ENCODE measurements around the gene ZNF518B. TPM values are rescaled to one million over a fixed set of nuclear protein-coding genes. Genes with fewer than 3 reads are reported as not detected.

The ZNF518B gene
- total and polyA plus RNA-seq, 2 donors (not counting 3 experiments of a cell fraction or from before 2014, with no cell fraction given) = 9.5 to 28.3 TPM

DNA sequence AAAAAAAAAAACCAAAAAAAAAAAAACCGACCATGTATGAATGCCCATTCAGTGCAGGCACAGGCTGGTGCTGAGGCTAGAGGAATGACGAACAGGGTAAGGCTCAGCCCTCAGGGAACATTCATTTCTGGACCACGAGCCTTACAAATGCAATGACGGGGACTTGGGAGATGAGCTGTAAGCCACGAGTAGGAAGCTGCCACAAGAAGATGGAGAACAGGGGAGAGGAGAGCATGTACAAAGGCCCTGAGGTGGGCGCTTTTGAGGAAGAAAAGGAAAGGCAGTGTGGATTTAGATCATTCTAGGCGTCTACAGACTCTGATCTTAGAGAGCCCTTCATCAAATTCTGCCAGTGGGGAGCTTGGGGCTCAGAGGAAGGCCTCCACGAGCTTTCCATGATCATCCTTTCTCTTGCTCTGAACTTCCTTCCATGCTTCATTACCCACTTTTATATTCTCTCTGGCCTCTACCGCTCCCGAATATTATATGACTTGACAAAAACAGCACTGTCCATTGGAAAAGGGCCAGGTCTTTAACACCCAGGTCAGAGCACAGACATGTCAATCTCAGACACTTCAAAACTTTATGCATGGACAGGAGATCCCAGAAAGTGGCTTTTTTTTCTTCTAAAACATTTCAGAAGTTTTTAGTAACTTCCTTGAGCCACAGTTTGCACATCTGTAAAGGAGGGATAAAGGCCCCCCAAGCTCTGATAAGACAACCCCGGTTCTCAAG lies 3.3 kb upstream of the ZNF518B start:
- BruUV-seq (replicated peaks) = no TSS peak
- H4K20me1 ChIP-seq (replicated peaks; ENCODE audit: control insufficient read depth, extremely low read depth, insufficient read depth, low read length) = no peaks in the 10 kb centered on the region
- no peak overlapping the region for H3K9ac ChIP-seq (replicated peaks; ENCODE audit: extremely low read depth, insufficient read depth, low read length)
- dilution Hi-C loops (cut with MboI; ENCODE audit: extremely low pct_ligation_motif_present, low sequenced_read_pairs) = no loop called here
- H3K27ac ChIP-seq (ENCODE audit: insufficient read depth, low read depth, low read length) = no peak overlapping the region
- POLR2A ChIA-PET = interaction anchor here (0.5 kb wide), 1 partner anchor 21 kb away, joined by 4 read pairs; no protein-coding TSS in a partner anchor
- no peak overlapping the region for H2AFZ ChIP-seq (ENCODE audit: low read depth, low read length)
- CTCF ChIA-PET = interaction anchor here (0.7 to 4.2 kb wide), 44 partner anchors 9 to 1044 kb away, joined by 3 to 69 read pairs (median 5); no protein-coding TSS in a partner anchor
- DNase-seq (ENCODE audit: low read depth, low spot score) = no peak
- intact Hi-C loops (cut with micrococcal nuclease) = loop anchor here (1.0 to 10.0 kb wide), 4 partner anchors 70 to 194 kb away; no protein-coding TSS in a partner anchor
- H3K4me1 ChIP-seq (ENCODE audit: control insufficient read depth, extremely low read depth, insufficient read depth, low read length) = peaks cover 24% of the 10 kb centered on the region
- H3K4me2 ChIP-seq (ENCODE audit: insufficient read depth, low read length) = no peak overlapping the region
- no peak for TF ChIP-seq JUN (IDR thresholded peaks at IDR 0.05; ENCODE audit: borderline replicate concordance, insufficient read depth, insufficient read length, low read depth)
- no peak for TF ChIP-seq EZH2 (IDR thresholded peaks at IDR 0.05; ENCODE audit: borderline replicate concordance, low read depth, low read length, severe bottlenecking)
- no peak for TF ChIP-seq POLR2A (IDR thresholded peaks at IDR 0.05; ENCODE audit: low read depth, low read length)
- no peak for TF ChIP-seq POLR2AphosphoS5 (IDR thresholded peaks at IDR 0.05; ENCODE audit: insufficient read depth, low read depth, low read length)
- no peak for TF ChIP-seq MYC (IDR thresholded peaks at IDR 0.05; ENCODE audit: low read depth, low read length)
- TF ChIP-seq, protein P1, sequence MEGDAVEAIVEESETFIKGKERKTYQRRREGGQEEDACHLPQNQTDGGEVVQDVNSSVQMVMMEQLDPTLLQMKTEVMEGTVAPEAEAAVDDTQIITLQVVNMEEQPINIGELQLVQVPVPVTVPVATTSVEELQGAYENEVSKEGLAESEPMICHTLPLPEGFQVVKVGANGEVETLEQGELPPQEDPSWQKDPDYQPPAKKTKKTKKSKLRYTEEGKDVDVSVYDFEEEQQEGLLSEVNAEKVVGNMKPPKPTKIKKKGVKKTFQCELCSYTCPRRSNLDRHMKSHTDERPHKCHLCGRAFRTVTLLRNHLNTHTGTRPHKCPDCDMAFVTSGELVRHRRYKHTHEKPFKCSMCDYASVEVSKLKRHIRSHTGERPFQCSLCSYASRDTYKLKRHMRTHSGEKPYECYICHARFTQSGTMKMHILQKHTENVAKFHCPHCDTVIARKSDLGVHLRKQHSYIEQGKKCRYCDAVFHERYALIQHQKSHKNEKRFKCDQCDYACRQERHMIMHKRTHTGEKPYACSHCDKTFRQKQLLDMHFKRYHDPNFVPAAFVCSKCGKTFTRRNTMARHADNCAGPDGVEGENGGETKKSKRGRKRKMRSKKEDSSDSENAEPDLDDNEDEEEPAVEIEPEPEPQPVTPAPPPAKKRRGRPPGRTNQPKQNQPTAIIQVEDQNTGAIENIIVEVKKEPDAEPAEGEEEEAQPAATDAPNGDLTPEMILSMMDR (IDR thresholded peaks at IDR 0.05; ENCODE audit: extremely low read depth in 1 of 2, insufficient read depth in 1 of 2, low read depth in 1 of 2, low read length in 2 of 2) = no peak
- H3K9me1 ChIP-seq (replicated peaks; ENCODE audit: control insufficient read depth, extremely low read depth, insufficient read depth, low read length) = no peaks in the 10 kb centered on the region
- H3K4me3 ChIP-seq (replicated peaks in 1 of 3; ENCODE audit: insufficient read depth in 1 of 3, low read depth in 1 of 3, low read length in 3 of 3) = no peak overlapping the region
- no peak for FAIRE-seq
- peaks cover 13 to 20% of the 10 kb centered on the region in 2 experiments for H3K27me3 ChIP-seq (ENCODE audit: control insufficient read depth in 2 of 2, insufficient read depth in 2 of 2, low read length in 2 of 2)
- peaks cover 9% of the 10 kb centered on the region for H3K79me2 ChIP-seq (ENCODE audit: control insufficient read depth, insufficient read depth, low read length)
- H3K36me3 ChIP-seq (ENCODE audit: control insufficient read depth in 2 of 2, extremely low read depth in 1 of 2, insufficient read depth in 2 of 2, low read length in 2 of 2) = no peaks in the 10 kb centered on the region
- no peaks in the 10 kb centered on the region for H3K9me3 ChIP-seq (replicated peaks; ENCODE audit: control insufficient read depth, insufficient read depth, low read length)

Data from endothelial cell of umbilical vein (primary cell).